Activated CD4-positive, alpha-beta T cell treated with anti-CD3 and anti-CD28 coated beads, Interleukin-2, Interleukin-6, amounts not matched to agents 100 ng/mL and 50 ng/mL, durations not matched to agents 16 hours and 8 hours (primary cell): ENCODE measurements around the gene GRIA3.

ENCODE experiments used
- DNase-seq: peaks from one replicate; pipeline ENCODE4 v3.0.0-alpha.2; 2020

GRIA3 gene

DNA sequence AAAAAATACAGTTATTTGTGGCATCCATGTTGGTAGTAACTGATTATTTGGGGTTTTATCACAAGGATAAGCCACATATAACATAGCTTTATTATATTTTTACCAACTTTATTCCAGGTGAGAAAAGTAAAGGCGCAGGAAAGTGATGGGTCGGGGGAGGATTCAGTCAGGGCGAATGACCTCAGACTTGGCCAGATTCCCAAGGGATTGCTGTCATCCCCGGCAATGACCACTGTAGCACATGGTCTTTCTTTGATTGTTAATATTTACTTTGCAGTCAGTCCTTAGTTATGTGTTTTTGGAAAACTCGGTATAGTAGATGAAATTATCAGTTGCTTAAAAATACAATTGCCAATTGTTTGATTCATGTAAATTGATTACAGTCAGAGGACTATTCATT lies 17.6 kb downstream of the GRIA3 start:
- no peak for DNase-seq

DNA sequence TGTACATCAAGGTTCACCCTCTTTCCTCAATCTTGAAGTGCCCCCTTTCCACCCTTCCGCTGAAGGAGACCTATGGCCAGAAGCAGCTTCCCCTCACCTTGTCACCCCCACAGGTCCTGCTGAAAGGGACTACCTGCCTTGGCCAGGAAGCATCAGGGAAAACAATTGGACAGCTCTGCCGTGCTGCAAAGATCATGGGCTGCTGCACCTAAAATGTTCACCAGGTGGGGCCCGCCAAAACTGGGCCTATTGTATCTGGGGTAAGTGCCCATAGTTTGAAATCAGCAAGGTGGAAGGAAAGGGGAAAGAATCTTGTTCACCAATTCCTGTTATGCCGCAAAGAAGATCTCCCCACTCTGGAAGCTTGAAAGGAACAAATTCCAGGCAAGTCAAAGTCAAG lies 18.4 kb downstream of the GRIA3 start:
- no peak for DNase-seq

DNA sequence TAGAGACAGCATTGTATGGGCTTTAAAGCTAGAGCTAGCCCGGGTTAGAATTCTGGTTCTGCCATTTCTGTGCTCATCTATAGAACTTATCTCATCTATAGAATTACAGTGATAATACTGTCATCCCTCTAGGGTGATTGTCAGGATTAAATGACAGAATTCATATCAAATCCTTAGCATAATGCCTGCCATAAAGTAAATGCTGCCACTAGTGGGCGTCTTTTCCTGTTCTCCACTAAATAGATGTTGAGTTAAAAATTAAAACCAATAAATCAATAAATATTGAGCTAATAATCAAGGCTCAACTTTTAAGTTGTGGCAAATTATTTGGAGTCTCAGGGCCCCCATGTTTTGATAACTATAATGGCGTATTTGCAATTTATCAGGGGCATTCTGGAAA lies 19.7 kb downstream of the GRIA3 start:
- DNase-seq, result no peak

DNA sequence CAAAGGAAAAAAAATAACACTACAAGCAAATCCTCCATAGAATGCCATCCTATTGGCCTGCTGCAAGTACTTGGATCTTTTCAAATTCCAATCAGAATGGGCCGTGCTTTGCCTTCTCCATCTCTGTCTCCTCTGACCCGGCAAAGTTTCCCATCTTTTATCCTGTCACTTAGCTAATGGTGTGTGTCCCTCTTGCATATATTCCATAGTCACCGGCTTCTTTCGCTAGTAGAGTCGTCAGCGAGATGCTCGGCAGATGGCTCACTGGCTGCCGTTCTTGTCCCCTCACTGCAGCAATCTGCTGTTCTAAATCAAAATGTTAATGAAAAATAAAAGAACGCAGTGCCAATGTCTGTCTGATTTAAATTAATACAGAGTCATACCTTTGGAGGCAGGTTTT lies 22.1 kb downstream of the GRIA3 start:
- DNase-seq, result no peak

DNA sequence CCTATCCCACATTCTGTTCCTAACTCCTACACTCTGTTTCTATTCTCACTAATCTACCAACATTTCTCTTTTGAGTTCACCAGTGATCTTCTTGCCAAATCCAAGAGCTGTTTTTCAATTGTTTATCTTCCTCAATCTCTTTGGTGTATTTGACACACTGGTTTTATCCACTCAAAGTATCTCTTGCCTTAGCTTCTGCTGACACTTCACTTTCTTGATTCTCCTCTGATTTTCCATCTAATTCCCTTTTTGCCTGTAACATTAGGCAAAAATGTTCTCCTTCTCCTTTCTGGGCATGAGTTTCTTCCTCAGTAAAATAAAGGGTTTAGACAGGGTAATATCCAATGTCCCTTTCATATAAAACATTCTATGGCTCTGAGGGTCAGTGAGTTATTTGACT lies 26.2 kb downstream of the GRIA3 start:
- no peak for DNase-seq

DNA sequence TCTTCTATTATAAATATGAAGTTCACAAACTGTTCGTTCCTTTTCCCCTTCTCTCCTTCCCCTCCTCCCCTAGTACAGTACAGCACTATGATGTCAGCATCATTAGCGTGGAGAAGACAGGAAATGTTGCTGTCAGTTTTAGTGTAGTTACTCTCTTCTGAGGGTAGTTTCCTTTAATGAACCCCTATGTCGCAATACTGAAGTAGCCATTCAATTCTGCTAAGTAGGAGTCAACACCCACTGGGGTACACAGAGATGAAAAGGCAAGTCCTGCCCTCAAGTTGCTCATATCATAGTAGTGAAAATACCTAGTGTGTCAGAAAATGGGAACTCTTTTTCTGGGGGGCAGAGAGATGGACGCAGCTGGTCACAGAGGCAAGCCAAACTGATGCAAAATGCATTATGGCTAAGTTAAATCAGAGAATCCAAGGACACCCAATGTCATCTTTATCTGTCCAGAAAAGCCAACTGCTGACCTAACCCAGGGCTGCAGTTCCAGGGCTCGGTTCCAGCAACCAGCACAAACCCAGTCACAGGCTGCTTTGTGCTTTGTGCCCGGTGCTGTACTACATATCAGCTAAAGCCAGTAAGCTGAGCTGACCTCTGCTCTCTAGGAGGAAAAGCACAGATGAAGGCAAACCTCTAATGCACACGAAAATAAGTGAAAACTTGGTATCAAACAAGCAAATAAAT lies 31.5 kb downstream of the GRIA3 start:
- no peak for DNase-seq

DNA sequence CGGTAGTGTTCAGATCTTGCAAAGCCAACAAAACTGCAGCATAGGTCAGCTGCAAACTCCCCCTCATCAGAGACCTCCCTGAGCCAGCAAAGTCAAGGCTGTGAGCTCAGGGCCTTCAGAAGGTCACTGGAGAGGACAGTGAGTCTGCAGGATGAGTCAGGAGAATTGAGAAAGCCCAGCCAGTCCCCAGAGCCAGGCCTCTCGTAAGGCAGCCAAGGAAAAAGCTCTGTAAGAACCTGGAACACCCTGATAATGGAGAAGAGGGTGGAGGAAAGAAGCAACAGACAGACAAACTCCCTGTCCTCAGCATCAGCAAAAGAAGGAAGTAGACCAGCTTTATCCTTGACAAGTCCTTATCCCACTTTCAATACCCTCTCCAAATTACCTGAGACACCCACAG lies 33.0 kb downstream of the GRIA3 start:
- no peak for DNase-seq

DNA sequence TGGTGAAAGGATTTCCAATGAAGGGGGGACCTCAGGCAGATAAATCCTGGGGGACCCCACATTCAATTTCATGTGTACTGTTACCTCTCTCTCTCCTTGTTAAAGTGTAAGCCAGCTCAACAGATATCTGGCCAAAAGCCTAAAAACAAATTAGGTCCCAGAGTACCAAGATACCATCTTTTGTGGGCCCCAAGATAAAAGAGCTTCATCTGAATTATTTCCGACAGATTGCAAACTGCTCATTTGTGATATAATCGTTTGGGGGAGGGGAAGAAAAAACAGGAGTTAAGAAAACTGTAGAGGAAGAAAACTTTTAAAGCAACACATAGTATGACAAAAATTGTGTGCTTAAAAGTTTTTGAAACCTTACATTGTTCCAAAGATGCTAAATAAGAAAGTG lies 33.6 kb downstream of the GRIA3 start:
- no peak for DNase-seq

DNA sequence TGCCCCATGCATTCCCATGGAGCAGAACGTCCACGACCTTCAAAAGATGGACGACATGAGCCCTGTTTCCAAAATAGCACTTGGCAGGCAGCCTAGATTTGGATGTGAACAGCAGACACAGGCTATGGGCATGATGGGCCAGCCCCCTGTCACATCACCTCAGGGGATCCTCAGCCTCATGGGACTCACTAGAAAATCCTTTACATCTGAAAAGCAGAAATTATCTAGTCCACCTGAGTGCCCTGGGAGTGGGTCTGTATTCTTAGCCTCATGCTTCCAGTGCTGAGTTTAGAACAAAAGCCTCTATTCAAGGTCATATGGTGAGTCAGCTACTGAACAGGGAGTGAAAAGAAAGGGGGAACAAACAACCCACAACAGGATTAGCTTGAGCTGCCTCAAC lies 35.8 kb downstream of the GRIA3 start:
- no peak for DNase-seq

DNA sequence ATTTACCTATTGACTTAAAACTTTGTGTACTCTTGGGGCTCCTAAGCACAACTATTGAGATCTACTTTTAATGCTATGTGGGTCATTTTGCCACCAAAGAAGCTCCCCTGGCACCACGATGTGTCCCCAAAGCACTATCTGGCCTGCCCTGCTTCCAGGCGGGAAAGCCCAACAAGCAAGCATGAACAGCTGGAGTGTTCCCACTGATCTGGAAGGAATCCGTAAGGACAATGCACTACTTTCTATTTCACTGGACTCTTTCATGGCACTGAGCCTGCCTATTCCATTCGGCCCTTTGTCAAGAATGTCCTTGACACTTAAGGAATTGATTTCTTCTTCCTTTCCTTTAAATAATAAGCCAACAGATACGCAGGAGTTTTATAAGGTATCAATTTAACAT lies 38.8 kb downstream of the GRIA3 start:
- no peak for DNase-seq

DNA sequence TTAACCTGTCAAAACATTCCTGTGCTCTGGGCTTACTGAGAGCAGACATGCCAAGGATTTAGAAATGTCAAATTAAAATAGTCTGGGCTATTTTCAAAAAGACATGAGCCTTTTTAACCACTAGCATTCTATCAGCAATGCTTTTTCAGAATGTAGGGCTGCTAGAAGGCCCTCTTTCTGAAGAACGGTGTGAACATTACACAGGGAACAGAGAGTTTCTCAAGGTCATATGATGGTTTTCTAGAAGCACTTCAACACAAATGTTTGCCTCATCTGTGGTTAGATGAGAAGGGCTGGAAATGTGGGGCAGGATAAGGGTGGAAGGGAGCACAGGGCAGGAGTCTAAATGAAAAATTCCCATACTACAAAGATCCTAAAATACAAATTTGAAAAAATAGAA lies 39.3 kb downstream of the GRIA3 start:
- DNase-seq, result no peak

DNA sequence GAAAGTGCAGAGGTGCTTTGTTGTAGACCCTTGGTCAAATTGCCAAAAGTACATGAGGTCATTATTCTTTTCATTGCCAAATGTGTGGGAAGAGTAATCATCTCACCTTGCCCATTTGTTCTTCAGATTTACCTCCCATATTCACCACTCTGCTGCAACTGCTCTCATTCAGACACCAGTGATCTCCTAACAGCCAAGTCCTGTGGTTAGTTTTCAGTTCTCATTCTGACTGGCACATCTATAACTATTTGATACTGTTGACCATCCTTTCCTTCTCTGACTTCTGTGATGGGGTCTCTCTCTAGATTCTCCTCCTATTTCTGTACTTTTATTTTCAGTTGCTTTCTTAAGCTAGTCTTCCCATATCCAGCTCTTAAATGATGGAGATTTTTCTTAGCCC lies 39.8 kb downstream of the GRIA3 start:
- DNase-seq, result no peak

DNA sequence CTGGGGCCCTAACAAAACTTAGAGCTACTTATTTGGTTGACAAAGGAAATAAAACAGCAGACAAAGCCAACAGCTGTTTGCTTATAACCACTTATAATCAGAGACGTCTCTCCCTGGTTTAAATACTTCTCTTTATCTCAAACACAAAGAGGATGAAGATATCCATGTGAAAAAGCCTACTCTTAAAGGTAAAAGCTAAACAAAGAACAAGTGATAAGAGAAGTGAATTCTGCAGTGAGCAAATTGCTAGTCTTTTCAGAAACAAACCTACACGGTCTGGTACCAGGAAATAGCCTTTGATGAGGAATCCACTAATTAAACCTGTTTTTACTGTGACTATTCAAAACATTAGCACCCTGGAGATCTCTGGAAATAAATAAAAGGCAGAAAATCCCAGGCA lies 46.7 kb downstream of the GRIA3 start:
- no peak for DNase-seq

DNA sequence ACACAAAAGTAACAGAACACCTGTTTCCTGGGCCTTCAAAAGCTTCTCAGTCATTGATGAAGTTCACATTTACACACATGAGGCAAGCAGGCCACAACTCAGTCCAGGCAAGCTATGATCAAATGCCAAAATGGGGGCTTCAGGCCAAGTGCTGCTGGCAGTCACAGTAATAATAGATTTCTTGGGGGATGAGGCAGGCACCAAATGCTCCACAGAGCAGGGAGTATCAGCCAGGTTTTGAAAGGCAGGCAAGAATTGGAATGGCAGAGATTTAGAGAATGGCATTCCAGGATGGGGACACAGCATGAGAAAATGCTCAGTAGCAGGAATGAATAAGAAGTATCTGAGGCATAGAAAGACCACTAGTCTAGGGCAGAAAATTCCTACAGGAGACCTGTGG lies 52.8 kb downstream of the GRIA3 start:
- no peak for DNase-seq

DNA sequence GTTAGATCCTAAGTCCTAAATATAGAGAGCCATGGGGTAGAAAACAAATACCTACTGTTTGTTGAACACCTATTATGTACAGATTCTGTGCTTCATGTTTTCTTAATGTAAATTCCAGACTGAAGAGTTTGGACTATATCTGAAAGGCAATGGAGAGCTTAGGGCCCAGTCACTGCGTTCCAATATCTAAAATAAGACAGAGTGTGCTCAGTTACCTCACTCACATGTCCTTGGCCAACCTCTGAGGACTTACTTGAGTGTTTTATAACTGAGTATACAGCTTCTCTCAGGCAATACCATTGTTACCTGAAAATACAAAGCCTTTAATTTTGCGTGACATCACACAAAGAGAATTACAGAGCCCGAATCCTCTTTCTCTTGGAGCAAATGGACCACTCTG lies 53.2 kb downstream of the GRIA3 start:
- DNase-seq, result no peak

DNA sequence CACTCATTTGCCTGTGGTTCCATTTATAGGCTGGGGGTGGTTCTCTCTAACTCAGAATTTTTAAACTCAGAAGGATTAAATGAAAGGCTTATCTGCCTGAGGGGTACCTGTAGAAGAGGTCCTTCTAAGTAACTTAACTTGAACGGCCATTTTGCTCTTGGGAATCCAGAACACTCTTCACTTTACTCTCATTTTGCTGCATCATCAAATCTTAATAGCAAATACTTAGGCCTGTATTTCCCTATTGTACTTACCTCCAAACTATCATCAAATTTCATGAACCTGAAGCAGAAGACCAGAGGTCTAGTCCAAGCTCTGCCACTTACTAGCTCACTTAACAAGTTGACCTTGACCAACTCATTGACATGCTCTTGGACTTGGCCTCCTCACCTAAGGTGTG lies 70.4 kb downstream of the GRIA3 start:
- no peak for DNase-seq

DNA sequence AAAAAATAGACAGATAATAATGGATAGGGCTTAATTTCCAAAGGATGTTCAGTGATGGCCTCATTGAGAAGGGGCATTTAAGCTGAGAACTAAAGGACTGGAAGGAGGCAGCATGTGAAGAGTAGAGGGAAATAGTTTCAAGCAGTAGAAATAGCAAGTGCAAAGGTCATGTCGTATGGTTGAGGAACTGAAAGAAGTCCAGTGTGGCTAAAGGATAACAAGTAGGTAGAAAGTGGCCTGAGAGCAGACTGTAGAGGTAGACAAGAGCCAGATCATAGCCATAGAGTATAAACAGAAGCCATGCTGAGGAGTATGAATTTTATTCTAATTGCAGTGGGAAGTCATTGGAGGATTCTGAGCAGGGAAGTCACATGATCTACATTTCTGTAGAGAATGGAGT lies 72.3 kb downstream of the GRIA3 start:
- DNase-seq, result no peak

DNA sequence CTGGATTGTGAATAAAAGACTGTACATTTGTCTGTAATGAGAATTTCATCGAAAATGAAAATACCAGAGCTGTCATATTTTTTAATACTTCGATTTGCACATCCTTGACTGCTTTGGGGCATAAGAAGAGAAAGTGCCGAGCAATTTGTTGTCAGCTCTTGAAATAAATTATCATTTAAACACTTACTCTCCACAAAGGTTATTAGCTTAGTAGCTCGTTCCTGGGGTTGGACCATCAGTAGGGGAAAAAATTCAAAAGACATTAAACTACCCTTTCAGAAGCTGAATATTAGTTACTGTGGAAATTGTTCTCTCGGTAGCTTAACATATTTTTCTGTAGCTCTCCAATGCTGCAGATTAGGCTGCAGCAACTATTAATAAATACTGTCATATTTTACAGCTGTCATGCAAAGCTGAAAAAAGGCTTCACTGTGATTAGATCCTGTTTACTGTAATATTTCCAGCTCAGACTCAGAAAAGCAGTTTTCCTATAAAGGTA lies 76.9 kb downstream of the GRIA3 start:
- no peak for DNase-seq

DNA sequence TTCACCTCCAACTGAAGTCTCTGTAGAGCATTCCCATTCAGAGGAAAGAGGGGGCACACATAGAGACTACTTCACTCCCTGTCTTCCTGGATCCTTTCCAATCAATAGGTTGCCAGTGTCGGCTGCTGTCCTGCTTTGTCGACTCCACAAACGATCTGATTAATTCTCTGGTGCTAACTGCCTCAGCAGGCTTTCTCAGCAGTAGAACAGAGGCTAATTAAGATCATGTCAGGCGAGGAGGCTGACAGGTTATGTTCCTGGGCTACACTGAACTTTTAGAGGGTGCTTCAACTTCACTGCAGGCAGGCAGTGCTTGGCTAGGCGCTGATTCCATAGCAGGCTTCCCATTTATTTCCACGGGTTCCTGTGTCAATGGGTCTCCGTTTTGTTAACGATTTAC lies 79.2 kb downstream of the GRIA3 start:
- no peak for DNase-seq

DNA sequence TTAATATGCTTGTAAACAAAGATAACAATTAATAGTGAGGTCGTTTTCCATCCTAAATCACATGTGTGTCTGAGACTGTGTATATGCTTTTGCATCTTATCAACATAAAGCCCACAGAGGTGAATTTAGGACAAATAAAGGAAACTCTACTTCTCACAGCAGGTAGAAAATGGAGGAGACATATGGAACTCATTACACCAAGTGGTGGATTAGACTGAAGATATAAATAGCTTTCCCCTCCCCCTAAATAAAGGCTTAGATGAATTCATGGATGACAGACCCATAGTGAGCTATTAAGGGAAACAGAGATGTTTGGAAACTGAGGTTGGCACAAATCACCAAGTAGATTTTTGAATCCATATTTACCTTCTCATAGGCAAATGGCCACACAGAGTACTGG lies 79.7 kb downstream of the GRIA3 start:
- no peak for DNase-seq

DNA sequence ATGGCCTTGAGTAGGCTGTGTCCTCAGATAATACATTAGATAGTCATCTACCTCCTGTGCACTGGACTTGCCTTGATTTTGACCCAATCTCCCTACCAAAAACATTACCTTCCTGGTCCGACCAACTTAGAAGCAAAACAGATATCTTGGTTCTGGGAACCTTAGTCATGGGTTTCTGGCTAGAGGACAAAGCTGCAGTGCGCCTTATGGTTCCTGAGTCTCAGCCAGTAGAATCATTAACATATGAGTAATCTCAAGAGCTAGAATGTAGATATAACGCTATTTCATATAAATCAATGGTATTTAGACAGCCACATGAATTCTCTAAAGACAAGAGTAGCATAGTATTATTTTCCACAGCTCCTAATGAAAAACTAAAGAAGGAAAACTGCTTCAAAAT lies 83.1 kb downstream of the GRIA3 start:
- DNase-seq, result no peak

DNA sequence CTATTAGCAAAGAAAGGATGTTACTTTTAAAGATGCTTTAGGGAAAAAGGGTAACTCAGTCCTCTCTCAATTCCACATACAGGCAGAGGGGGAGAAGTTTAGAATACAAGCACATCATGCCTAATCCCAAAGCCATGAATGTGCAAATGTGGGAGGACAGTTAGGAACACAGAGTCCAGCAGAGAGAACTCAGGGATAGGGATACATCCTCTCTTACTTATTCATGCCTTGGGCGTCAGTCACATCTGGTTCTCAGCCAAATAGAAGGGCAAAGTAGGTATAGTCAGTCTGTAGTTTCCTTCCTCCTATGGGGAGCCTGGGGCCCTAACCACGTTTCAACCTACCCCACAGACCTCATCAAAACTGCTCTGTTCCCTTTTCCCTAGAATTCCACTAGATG lies 87.8 kb downstream of the GRIA3 start:
- no peak for DNase-seq

DNA sequence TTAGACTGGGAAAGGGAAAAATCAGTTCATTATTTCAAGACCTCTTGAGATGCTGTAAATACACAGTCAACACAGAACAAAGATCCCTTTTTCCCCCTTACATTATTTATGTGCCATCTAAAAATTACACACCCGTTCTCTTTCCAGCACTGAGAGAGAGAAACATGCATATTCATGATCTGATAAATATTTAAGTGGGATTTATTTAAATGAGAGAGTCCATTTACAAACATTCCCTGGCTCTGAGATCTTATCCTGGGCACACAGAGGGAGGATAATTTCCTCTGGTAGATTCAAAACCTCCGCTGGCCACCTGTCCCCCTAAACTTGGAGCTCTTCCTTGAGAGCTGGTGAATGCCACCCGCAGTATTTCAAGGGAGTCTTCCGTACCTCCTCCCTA lies 88.6 kb downstream of the GRIA3 start:
- no peak for DNase-seq

DNA sequence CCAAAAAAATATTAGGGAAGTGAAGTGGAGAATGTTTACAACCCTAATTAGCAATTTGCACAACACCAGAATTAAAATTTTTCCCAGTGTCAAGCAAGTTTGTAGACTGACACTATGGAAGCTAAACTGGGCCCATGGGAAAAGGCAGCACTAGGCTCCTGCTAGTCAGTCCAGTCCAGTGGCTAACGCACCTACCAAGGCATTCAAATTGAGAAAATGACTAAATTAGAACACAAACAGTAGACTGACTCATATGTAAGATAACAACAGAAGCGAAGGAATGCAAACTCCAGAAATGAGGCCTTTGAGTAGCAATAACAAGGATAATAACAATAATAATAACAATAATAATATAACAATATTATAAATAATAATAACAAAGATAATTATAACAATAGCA lies 90.7 kb downstream of the GRIA3 start:
- no peak for DNase-seq

DNA sequence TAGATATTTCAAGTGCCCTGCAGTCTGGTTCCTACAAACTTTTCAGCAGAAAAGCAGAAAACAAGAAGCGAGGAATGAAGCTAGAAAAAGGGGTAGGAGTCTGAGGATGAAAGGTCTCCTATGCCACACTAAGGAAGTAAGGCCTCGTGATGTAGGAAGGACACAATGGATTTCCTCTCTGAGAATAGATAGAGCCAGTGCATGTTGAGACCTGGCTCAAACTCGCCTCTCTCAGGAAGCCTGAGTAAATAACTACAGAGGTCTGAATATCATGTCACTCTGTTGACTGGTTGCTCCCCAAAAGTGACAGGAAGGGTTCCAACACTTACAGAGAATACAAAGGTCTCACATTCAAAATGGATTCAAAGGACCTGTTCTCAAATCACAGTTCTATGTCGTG lies 93.3 kb downstream of the GRIA3 start:
- DNase-seq, result no peak

DNA sequence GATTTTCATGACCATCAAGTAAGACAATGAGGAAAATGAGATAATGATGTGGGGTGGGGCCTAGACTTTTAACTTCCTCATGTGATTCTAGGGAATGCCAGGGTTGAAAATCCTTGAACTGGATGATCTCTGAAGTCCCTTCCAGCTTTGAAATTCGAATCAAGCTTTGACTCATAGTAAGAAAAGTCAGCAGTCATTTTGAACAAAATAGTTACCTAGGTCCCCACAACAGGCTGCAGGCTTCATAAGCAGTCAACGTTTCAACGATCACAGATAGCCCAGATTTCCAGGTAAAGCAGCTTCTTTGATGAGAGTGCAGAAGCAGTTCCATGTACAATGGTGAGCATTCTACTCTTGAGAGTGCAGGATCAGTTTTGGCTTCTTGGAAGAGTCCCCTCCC lies 93.7 kb downstream of the GRIA3 start:
- no peak for DNase-seq
